ENCODE data around the gene CACNG4.

The CACNG4 gene

GRCh38 chr17:66963909-66964771, at the start of gene CACNG4:
CACNG4 (plus strand) TSS chr17:66964707; CDS start chr17:66964912, 205 bp downstream.
- Histone ChIP-seq H3K4me3 (peak within 1 kb of the TSS; percentile 26), H3K36me3 (replicated peaks) (no peaks in the 10 kb centered on the region), H3K9me3 (no peaks in the 10 kb centered on the region), H3K4me1 (no peaks in the 10 kb centered on the region), H3K27me3 (ENCODE audit: low read depth) (peaks cover 74% of the 10 kb centered on the region)
- in situ Hi-C loops (cut with MboI; ENCODE audit: low sequenced_read_pairs): no loop called here
- peak in 1 of 2 experiments; percentile 31 for DNase-seq (ENCODE audit: low spot score in 2 of 2)

- no peak overlapping the region for H3K4me3 ChIP-seq
Measured at GRCh38 chr17:66915204-66915611, 49.3 kb upstream of the CACNG4 start.

DNA sequence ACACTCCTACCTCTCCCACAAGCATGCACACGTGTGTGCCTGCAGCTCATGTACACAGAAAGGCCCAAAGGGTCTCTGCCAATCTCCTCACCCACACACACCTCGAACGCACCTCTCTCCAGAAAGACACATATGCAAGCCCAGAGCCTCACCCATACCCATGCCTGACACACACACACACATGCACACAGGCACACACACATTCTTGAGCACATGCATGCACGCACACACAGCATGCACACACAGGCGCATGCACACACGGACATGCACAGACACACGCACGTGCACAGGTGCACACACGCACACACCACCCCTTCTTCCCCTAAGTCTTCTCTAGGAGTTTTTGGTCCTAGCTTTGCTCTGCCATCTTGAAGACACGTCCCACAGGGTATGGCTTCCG, 48.7 kb upstream of the CACNG4 start:
- no peaks in the 10 kb centered on the region for H3K9me3 ChIP-seq
- H3K4me3 ChIP-seq: no peak overlapping the region
- no peaks in the 10 kb centered on the region; the same call in 1 of the 2 replicates for H3K27me3 ChIP-seq (ENCODE audit: low read depth)
- in situ Hi-C loops (cut with MboI; ENCODE audit: low sequenced_read_pairs): no loop called here
- H3K36me3 ChIP-seq (replicated peaks): no peaks in the 10 kb centered on the region
- no peak for DNase-seq (ENCODE audit: low spot score in 2 of 2)
- no peaks in the 10 kb centered on the region for H3K4me1 ChIP-seq

More at GRCh38 chr17:66915204-66915611, 49.3 kb upstream of the CACNG4 start:
- no peak for DNase-seq (ENCODE audit: low spot score in 2 of 2)
- Histone ChIP-seq H3K4me1 (peaks cover 5% of the 10 kb centered on the region), H3K9me3 (no peaks in the 10 kb centered on the region), H3K27me3 (ENCODE audit: low read depth) (no peaks in the 10 kb centered on the region; the same call in 1 of the 2 replicates), H3K36me3 (replicated peaks) (no peaks in the 10 kb centered on the region)
- in situ Hi-C loops (cut with MboI; ENCODE audit: low sequenced_read_pairs): no loop called here

GRCh38 chr17:66916946-66917345, 47.6 kb upstream of the CACNG4 start:
- in situ Hi-C loops (cut with MboI; ENCODE audit: low sequenced_read_pairs): no loop called here
- no peak overlapping the region for H3K4me3 ChIP-seq
- H3K9me3 ChIP-seq: no peaks in the 10 kb centered on the region

GRCh38 chr17:66918896-66919295, 45.6 kb upstream of the CACNG4 start:
- Histone ChIP-seq H3K27me3 (ENCODE audit: low read depth) (no peaks in the 10 kb centered on the region; the same call in 1 of the 2 replicates), H3K36me3 (replicated peaks) (no peaks in the 10 kb centered on the region), H3K9me3 (no peaks in the 10 kb centered on the region), H3K4me3 (no peak overlapping the region), H3K4me1 (no peaks in the 10 kb centered on the region)
- DNase-seq (ENCODE audit: low spot score in 2 of 2): no peak
- in situ Hi-C loops (cut with MboI; ENCODE audit: low sequenced_read_pairs): no loop called here

More at GRCh38 chr17:66916946-66917345, 47.6 kb upstream of the CACNG4 start:
- Histone ChIP-seq H3K4me1 (no peaks in the 10 kb centered on the region), H3K27me3 (ENCODE audit: low read depth) (no peaks in the 10 kb centered on the region; the same call in 1 of the 2 replicates), H3K36me3 (replicated peaks) (no peaks in the 10 kb centered on the region)
- DNase-seq (ENCODE audit: low spot score in 2 of 2): no peak

- no peaks in the 10 kb centered on the region for H3K9me3 ChIP-seq
- no peak overlapping the region for H3K4me3 ChIP-seq
- DNase-seq (ENCODE audit: low spot score in 2 of 2): no peak
- in situ Hi-C loops (cut with MboI; ENCODE audit: low sequenced_read_pairs): no loop called here
- H3K27me3 ChIP-seq (ENCODE audit: low read depth): no peaks in the 10 kb centered on the region
- no peaks in the 10 kb centered on the region for H3K4me1 ChIP-seq
- H3K36me3 ChIP-seq (replicated peaks): no peaks in the 10 kb centered on the region
Measured at GRCh38 chr17:66920435-66920834, 44.1 kb upstream of the CACNG4 start.

GRCh38 chr17:66920950-66921349, 43.6 kb upstream of the CACNG4 start:
- Histone ChIP-seq H3K4me3 (no peak overlapping the region), H3K4me1 (no peaks in the 10 kb centered on the region), H3K27me3 (ENCODE audit: low read depth) (no peaks in the 10 kb centered on the region), H3K9me3 (no peaks in the 10 kb centered on the region), H3K36me3 (replicated peaks) (no peaks in the 10 kb centered on the region)
- no peak for DNase-seq (ENCODE audit: low spot score in 2 of 2)
- in situ Hi-C loops (cut with MboI; ENCODE audit: low sequenced_read_pairs): no loop called here

DNA sequence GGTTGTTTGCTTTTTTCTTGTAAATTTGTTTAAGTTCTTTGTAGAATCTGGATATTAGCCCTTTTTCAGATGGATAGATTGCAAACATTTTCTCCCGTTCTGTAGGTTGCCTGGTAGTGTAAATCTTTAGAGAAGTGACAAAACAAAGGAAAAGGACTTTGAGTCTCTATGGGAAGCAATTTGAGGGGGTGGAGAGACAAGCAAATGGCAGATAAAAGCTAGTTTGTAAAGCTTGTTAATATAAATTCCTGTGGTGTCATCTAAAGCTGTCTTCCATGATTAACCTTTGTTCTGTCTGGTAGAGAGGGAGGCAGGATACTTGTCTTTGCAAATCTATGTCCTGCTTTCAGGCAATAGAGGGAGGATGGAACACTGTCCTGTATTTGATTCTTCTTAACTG, 40.6 kb upstream of the CACNG4 start:
- in situ Hi-C loops (cut with MboI; ENCODE audit: low sequenced_read_pairs): no loop called here

DNA sequence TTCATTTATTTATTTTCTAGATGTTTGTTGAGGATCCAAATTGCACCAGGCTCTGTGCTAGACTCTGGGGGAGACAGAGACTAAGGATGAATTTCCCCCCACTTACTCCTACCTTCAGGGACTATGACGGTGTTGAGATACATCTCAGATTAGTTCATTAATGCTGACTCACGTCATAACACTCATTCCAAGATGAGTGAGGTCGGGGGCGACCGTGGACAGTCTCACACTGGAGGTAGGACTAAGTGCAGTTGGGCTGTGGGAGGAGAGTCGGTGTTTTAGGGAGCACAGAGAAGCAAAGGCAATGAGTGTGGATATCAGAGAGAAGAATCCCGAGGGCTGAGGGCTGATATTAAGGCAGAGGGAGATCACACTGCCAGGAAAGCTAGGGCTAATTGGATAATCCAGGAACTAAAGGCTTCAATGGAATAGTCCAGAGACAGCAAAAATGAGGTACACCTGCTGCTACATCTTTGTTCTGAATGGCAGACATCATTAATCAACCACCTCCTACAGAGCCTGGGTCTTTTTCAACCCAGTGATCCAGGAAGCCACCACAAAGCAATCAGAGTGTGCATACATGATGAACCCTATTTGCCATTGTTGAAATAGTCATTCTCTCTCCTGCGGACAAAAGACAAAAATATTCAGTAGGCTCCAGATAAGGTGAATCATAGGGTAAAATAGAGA, 38.6 kb upstream of the CACNG4 start:
- no peaks in the 10 kb centered on the region for H3K9me3 ChIP-seq
- no peaks in the 10 kb centered on the region for H3K36me3 ChIP-seq (replicated peaks)
- in situ Hi-C loops (cut with MboI; ENCODE audit: low sequenced_read_pairs): no loop called here
- no peaks in the 10 kb centered on the region for H3K4me1 ChIP-seq
- H3K4me3 ChIP-seq: no peak overlapping the region
- DNase-seq (ENCODE audit: low spot score in 2 of 2): no peak
- H3K27me3 ChIP-seq (ENCODE audit: low read depth): no peaks in the 10 kb centered on the region; the same call in 1 of the 2 replicates

More for the DNA sequence above, 40.6 kb upstream of the CACNG4 start:
- no peaks in the 10 kb centered on the region for H3K36me3 ChIP-seq (replicated peaks)
- H3K4me3 ChIP-seq: no peak overlapping the region
- no peaks in the 10 kb centered on the region; the same call in 1 of the 2 replicates for H3K27me3 ChIP-seq (ENCODE audit: low read depth)
- no peak for DNase-seq (ENCODE audit: low spot score in 2 of 2)
- H3K9me3 ChIP-seq: no peaks in the 10 kb centered on the region
- H3K4me1 ChIP-seq: no peaks in the 10 kb centered on the region

DNA sequence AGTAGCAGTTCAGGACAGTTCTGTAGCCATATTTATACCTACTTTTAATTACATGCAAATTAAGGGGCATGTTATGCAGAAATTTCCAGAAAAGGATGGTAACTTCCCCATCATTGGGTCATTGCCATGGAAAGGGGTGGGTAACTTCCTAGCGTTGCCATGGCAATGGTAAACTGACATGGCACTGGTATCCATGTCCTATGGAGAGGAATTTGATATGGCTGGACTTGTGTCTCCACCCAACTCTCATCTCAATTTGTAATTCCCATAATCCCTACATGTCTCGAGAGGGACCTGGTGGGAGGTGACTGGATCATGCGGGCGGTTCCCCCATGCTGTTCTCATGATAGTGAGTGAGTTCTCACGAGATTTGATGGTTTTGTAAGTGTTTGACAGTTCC, 35.6 kb upstream of the CACNG4 start:
- Histone ChIP-seq H3K4me1 (no peaks in the 10 kb centered on the region), H3K9me3 (no peaks in the 10 kb centered on the region), H3K36me3 (replicated peaks) (no peaks in the 10 kb centered on the region), H3K4me3 (no peak overlapping the region), H3K27me3 (ENCODE audit: low read depth) (no peaks in the 10 kb centered on the region; the same call in 1 of the 2 replicates)
- DNase-seq (ENCODE audit: low spot score in 2 of 2): no peak
- in situ Hi-C loops (cut with MboI; ENCODE audit: low sequenced_read_pairs): no loop called here

DNA sequence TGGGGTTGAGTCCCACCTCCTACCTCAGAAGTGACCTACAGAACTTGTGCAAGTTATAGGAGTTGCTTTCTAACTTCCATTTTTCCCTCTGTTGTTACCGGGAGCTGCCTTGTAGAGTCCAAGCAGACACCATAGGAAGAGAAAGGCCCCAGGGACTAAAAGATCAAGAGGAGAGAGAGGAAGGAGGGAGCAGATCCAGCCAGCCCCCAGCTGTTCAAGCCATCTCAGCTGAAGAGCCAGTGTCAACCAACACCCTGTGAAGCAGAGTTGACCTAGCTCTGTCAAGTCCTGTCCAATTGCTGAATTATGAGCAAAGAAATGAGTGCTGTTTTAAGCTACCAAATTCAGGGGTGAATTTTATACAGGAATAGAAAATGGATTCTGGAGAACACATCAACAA, 34.9 kb upstream of the CACNG4 start:
- DNase-seq (ENCODE audit: low spot score in 2 of 2): no peak
- no peak overlapping the region for H3K4me3 ChIP-seq
- no peaks in the 10 kb centered on the region for H3K9me3 ChIP-seq
- in situ Hi-C loops (cut with MboI; ENCODE audit: low sequenced_read_pairs): no loop called here
- H3K36me3 ChIP-seq (replicated peaks): no peaks in the 10 kb centered on the region
- H3K4me1 ChIP-seq: no peaks in the 10 kb centered on the region
- no peaks in the 10 kb centered on the region; the same call in 1 of the 2 replicates for H3K27me3 ChIP-seq (ENCODE audit: low read depth)

GRCh38 chr17:66930933-66931332, 33.6 kb upstream of the CACNG4 start:
- Histone ChIP-seq H3K9me3 (no peaks in the 10 kb centered on the region), H3K4me1 (no peaks in the 10 kb centered on the region), H3K27me3 (ENCODE audit: low read depth) (no peaks in the 10 kb centered on the region; the same call in 1 of the 2 replicates), H3K36me3 (replicated peaks) (no peaks in the 10 kb centered on the region), H3K4me3 (no peak overlapping the region)
- DNase-seq (ENCODE audit: low spot score in 2 of 2): peak; percentile 8 to 39
- in situ Hi-C loops (cut with MboI; ENCODE audit: low sequenced_read_pairs): no loop called here

DNA sequence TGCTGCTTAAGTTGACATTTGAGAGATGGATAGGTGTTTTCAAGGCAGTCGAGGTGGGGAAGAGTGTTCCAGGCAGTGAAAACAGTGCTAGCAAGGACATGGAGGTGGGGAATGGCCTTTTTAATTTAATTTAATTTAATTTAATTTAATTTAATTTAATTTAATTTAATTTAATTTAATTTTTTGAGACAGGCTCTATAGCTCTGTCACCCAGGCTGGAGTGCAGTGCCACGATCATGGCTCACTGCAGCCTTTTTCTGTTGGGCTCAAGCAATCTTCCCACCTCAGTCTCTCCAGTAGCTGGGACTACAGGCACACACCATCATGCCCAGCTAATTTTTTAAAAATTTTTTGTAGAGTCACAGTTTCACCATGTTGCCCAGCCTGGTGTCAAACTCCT, 32.2 kb upstream of the CACNG4 start:
- Histone ChIP-seq H3K4me1 (no peaks in the 10 kb centered on the region), H3K27me3 (ENCODE audit: low read depth) (0 out of 2 replicates have a peak, but pooled peaks cover 4% of the 10 kb centered on the region), H3K36me3 (replicated peaks) (no peaks in the 10 kb centered on the region), H3K4me3 (no peak overlapping the region), H3K9me3 (no peaks in the 10 kb centered on the region)
- in situ Hi-C loops (cut with MboI; ENCODE audit: low sequenced_read_pairs): no loop called here
- DNase-seq (ENCODE audit: low spot score in 2 of 2): no peak

GRCh38 chr17:66934040-66934439, 30.5 kb upstream of the CACNG4 start:
- Histone ChIP-seq H3K4me1 (no peaks in the 10 kb centered on the region), H3K36me3 (replicated peaks) (no peaks in the 10 kb centered on the region), H3K4me3 (no peak overlapping the region), H3K9me3 (no peaks in the 10 kb centered on the region), H3K27me3 (ENCODE audit: low read depth) (0 out of 2 replicates have a peak, but pooled peaks cover 4% of the 10 kb centered on the region)
- no peak for DNase-seq (ENCODE audit: low spot score in 2 of 2)
- in situ Hi-C loops (cut with MboI; ENCODE audit: low sequenced_read_pairs): no loop called here

Data from HAP-1 (cell line).